CD4-positive, alpha-beta T cell treated with Interleukin-6 for 4 hours (primary cell): ENCODE measurements around the gene EMILIN3.

ENCODE experiments used
- DNase-seq: peaks from one replicate; pipeline ENCODE4 v3.0.0-alpha.2; 2020; ENCODE audit warnings: mixed read lengths

The EMILIN3 gene

DNA sequence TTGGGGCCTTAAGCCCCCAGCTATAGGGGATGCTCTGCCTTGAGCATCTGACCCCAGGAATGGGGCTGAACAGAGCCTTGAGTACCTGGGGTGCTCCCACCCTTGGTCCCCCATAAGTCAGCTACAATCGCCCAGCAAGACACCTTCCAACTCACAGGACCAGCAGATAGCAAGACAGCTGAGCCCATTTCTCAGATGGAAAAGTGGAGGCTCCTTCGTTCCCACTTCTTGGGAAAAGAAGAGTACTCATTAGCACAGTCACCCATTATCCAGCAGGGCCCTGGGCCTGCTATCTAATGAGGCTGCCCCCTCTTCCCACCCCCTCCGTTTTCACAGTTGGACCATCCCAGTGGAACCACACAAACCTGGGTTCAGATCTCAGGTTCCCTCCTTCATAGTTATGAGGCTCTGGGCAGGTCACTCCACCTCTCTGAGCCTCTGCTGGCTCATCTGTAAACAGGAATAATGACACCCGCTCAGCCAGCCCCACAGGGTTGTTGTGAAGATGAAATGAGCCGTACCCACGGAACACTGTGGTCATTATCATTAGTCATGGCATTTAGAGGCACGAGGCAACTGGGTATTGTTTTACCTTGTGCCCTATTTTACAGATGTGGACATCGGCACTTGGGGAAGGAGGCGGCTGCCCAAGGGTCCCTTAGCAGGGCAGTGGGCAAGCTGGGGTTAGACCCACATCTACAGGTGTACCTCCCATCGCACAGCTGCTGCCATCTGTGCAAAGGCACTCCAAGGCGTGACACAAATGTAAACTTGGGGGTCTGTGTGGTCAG is 21.5 kb downstream of the EMILIN3 start:
- DNase-seq, result no peak

- no peak for DNase-seq
These were observed 22.1 kb downstream of the EMILIN3 start for GRCh38 chr20:41344477-41344876.

DNA sequence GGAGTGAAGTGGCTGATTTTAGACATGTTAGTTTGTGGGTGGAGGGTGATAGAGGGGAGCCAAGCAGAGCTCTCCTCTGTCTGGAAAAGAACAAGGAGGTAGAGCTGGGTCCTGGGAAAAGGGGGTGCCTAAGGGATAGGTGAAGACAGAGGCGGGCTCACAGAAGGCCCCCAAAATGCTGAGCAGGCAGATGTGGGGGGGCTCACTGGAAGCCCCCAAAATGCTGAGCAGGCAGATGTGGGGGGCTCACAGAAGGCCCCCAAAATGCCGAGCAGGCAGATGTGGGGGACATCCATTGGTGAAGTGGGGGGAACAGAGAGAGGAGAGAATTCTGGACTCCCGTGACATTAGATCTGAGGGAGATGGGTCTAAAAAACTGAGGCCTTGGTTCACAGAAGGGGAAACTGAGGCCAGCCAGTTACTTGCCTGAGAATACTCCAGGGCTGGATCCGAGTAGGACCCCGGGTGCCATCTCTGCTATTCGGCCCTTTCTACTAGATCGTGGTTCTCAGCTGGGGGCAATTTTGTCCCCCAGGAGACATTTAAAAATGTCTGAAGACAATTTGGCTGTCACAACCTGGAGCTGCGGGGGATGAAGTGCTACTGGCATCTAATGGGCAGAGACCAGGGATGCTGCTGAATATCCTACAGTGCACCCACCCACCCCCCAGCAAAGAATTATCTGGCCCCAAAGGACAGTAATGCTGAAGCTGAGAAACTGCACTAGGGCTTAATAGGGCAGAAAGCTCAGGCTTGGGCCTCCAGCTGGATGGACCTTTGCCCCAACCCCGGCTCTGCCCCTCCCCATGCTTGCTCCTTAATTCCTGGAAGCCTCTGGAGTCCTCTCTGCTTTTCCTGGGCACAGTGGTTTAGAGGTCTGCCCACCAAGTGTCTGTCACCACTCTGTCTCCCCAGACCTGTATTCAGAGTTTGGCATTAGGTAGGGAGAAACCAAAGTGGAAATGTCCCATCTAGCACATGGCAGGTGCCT is 23.8 kb downstream of the EMILIN3 start:
- no peak for DNase-seq

DNA sequence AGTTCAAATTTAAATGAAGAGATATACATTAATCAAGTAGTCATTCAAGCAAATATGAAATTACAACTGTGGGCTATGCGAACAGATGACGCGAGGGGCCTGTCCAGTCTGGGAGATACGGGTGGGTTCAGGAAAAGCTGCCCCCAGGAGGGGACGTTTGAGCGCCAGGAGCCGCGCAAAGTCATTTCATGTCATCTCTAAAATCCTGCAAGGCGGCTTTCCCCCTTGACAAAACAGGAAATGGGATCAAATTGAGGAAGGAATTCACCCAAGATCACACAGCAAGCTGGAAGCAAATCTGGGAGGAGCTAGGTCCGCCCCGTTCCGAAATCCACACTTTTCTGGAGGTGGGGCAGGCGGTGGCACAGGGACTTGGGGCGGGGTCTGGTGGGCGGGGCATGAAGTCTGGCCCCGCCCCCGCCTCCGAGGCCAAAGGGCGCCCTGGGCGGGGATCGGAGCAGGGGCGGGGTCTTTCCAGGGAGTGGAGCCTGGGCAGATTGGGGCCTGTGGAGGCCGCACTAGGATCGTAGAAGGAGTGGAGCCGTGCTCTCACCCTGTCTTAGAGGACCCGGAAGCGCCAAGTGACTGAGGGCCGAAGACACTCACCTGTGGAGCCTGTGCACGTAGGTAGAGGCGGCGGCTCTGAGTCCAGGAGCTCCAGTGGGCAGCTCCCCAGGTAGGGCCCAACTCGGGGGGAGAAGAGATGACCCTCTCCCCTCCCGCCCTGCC is 26.1 kb downstream of the EMILIN3 start, which contains the start of gene LPIN3:
Gene LPIN3, plus strand, starts transcription at position 495 of the 729 bp plus-strand sequence. CDS start 4,983 bp downstream, outside the sequence.
- DNase-seq, result peak; percentile 66

- peak; percentile 88 for DNase-seq
These were observed 26.7 kb downstream of the EMILIN3 start for GRCh38 chr20:41339957-41340326.

DNA sequence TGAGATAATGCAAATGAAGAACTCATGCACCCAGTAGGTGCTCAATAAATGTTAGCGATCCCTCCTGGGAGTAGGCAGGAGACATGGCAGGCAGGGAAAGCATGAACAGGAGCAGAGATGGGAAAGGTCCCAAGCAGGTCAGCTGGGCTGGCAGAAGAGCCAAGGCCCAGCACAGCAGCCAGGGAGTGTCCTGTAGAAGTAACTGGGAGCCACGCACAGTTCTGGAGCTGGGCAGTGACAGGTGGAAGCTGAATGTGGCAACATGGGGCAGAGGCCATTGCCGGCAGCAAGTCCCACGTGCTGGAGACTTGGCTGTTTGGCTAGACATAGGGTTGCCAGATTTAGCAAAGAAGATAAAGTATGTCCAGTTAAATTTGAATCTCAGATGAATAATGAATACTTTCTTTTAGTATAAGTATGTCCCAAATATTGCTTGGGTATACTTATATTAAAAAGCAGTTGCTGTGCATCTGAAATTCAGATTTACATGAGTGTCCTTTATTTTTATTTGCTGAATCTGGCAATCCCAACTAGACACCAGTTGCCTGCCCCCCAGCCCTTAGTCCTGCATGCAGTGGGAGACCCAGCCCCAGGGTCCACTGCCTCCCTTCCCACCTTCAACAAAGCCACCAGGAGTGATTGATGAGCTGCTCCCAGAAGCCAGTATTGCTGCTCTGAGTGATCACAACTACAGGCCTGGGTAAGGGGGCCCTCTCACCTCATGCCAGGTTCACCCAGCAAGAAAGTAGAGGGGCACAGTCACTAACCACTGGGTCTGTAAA is 29.7 kb downstream of the EMILIN3 start:
- DNase-seq, result no peak

- no peak for DNase-seq
These were observed 31.0 kb downstream of the EMILIN3 start for GRCh38 chr20:41335591-41335990.

- DNase-seq, result no peak
These were observed 31.9 kb downstream of the EMILIN3 start for GRCh38 chr20:41334443-41335421.

DNA sequence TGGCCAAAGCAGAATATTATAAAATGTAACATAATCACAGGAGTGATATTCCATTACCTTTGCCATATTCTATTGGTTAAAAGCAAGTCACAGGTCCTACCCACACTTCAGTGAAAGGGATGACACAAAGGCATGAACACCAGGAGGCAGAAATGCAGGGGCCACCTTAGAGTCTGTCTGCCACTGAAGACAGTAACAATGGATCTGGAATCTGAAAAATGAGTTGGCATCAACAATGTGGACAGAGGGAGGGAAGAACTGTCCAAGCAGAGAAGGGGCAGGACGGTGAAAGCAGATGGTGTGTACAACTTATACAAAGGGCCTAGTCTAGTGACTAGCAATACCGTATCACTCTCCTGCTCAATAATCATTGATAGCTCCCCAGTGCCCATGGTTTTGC is 32.6 kb downstream of the EMILIN3 start:
- no peak for DNase-seq

- no peak for DNase-seq
These were observed 34.9 kb downstream of the EMILIN3 start for GRCh38 chr20:41331731-41332130.

DNA sequence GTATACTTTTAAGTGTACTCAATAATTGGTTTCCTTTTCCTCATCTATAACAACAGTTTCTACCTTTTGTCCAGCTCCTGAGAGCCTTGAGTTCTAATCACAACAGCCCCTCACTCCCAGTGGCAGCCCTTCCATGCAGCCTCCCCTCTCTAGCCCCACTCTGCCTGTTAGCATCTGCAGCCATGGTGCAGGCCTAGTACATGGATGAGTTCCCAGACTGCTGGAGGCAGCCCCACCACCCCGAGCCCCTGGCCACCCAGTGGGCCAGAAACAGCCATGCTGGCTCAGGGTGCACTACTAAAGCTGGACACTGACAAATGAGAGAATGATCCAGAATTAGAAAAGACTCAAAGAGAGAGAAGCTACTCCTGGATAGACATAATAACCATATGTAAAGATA is 35.7 kb downstream of the EMILIN3 start:
- no peak for DNase-seq

DNA sequence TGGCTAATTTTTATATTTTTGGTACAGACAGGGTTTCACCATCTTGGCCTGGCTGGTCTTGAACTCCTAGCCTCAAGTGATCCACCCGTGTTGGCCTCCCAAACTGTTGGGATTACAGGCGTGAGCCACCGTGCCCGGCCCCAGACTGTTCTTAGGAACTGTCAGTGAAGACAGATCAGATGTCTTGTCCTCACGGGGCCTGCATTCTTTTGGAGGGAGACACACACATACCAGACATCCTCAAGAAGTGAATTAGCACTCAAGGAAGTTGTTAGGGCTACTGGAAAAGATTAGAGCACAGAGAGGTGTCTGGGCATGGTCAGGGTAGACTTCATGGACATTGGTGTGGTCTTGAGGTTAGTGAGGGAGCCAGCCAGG is 36.3 kb downstream of the EMILIN3 start:
- DNase-seq, result no peak

DNA sequence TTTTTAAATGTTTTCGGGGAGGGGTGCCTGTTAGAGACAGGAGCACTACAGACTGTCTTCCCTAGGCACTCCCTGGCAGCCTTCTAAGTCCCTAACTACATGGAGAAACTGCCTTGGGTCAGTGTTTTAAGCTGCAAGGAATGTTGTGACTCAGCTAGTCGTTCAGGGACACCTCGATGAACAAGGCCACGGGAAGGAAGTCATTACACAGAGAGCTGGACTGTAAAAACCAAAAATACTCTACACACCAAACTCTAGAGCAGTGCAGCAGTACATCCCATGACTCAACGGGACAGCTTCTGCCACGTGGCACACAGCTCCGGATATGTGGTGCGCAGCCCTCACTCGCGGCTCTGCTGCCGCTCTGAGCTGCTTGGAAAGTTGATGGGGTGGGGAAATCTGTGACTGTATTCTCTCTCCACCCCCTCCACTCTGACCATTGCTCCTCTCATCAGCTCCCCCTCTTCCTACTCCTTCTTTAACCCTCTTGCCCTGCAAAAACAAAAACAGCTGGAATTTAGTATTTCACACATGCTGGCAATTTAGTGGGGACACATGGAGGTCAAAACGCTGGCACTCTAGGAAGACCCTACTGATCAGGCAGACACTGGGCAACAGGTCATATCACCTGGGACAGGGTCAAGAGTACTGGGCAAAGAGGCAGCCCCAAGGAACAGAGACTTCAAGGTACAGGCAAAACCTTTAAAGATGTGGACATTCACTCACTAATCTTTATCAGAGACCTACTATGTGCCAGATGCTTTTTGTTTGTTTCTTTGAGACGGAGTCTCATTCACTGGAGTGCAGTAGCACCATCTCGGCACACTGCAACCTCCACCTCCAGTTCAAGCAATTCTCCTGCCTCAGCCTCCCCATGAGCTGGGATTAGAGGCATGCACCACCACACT is 36.9 kb downstream of the EMILIN3 start:
- DNase-seq, result peak; percentile 71

DNA sequence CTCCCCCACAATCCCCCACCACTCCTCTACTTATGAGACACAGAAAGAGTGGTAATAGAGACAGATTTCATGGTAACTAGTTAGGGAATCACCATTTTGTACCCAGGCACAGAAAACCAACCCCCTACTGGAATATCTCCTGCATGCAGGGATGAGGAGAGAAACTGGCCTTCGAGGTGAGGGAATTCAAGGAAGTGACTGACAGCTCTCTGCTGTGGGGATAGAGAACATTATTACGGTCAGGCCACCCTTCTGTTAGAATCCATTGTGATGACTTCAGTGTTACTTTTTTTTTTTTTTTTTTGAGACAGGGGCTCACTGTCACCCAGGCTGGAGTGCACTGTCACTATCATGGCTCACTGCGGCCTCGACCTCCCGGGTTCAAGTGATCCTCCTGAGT is 39.4 kb downstream of the EMILIN3 start:
- DNase-seq, result no peak

DNA sequence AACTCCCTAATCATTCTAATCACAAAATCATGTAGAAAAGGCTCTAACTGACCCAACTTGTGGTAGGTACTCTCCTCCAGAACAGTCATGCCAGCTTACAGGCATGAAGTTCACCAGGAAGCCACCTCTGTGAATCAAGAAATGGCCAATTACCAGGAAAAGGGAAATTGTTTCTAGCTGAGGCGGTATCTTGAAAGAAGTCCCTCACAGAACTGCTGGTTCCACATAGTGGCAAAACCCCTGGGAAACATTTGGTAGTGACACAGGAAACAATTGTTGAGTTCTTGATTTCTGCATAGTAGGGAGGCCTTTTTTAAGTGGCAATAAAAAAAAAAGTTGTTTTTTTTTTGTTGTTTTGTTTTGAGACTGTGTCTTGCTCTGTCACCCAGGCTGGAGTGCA is 45.6 kb downstream of the EMILIN3 start:
- no peak for DNase-seq

GRCh38 chr20:41320441-41320840 is 46.2 kb downstream of the EMILIN3 start:
- no peak for DNase-seq

- no peak for DNase-seq
These were observed 48.4 kb downstream of the EMILIN3 start for GRCh38 chr20:41318271-41318649.

DNA sequence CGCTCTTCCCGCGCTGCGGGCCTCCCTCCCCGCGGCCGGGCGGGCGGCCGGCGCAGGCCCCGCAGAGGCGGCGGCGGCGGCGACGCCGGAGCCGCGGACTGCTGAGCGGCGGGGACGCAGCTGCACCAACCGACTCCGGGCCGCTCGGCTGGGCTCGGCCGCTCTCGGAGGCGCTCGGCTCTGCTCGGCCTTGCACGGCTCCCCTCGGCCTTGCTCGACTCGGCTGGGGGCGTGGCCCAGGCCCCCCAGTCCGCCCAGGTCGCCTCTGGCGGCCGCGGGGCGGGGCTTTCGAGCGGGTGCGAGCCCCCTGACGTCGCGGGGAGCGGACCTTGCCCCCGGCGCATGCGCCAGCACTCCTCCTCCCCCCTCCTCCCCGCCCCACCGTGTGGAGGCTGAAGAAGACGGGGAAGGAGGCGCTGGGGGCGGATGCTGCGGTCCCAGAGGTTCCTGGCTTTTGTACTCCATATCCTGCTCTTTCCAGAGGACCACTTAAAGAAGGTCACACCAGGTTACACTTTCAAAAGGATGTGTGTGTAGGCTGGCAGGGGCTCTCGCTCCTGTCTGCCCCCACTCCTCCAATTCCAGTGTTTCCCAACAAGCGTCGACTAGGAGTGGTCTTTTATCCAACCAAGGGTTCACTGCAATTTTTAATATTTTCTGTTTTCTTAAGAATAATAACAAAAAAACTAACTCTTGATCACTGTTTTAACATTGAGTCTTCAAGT is 48.9 kb downstream of the EMILIN3 start, which contains the start of gene ZHX3:
Gene ZHX3, minus strand, starts transcription at position 186 of the 725 bp plus-strand sequence. CDS start 112,815 bp downstream, outside the sequence.
- DNase-seq, result peak; percentile 99
